Breast epithelium (tissue), 4 donors: ENCODE measurements around the gene ZNF23. TPM values are rescaled to one million over a fixed set of nuclear protein-coding genes. Genes with fewer than 3 reads are reported as not detected.
A peak's percentile ranks its signal among the peaks of the same experiment; 100 is the strongest.

Source experiments
- DNase-seq, 2 donors: peaks; one replicate each; pipeline ENCODE4 v3.0.0-alpha.2; 2019; ENCODE audit warnings: low spot score in 2 of 2
- H3K27ac ChIP-seq, 2 donors: fragments of 200-600 bp; sonication (generic) in 1 of 2; one replicate each; pipeline ENCODE4 v1.5.1; 2016 to 2019; ENCODE audit warnings: mild to moderate bottlenecking in 1 of 2
- H3K27me3 ChIP-seq, 2 donors: fragments of 200-600 bp; sonication (generic) in 1 of 2; one replicate each; pipeline versions ENCODE4 v1.5.1 to v1.6.0; 2017 to 2019; ENCODE audit warnings: control low read depth in 1 of 2, mild to moderate bottlenecking in 1 of 2
- H3K36me3 ChIP-seq: fragments of 200-600 bp; one replicate; pipeline ENCODE4 v1.5.1; 2019
- H3K4me1 ChIP-seq, 2 donors: fragments of 200-600 bp; sonication (generic); one replicate each; pipeline ENCODE4 v1.5.1; 2016 to 2019; ENCODE audit warnings: control low read depth in 1 of 2
- H3K4me3 ChIP-seq, 3 donors: fragments of 200-600 bp; sonication (generic); 1 replicate in 2 of 3; 2 replicates in 1 of 3; pipeline ENCODE4 v1.5.1; 2016 to 2019; ENCODE audit warnings: mild to moderate bottlenecking in 3 of 3, moderate library complexity in 2 of 3
- H3K9me3 ChIP-seq, 2 donors: fragments of 200-600 bp; sonication (generic) in 1 of 2; one replicate each; pipeline ENCODE4 v1.5.1; 2016 to 2019; ENCODE audit warnings: control low read depth in 1 of 2
- POLR2A ChIP-seq: fragments of 450-650 bp; IDR thresholded peaks from one replicate; pipeline ENCODE4 v1.6.1; 2016; ENCODE audit warnings: antibody characterized with exemption, mild to moderate bottlenecking, moderate library complexity
- POLR2AphosphoS5 ChIP-seq, 3 donors: sonication (generic); formaldehyde crosslinking; IDR thresholded peaks; one replicate each; pipeline ENCODE4 v1.6.1; 2017; ENCODE audit warnings: antibody characterized with exemption in 3 of 3
- intact Hi-C: fragments of 100-400 bp; cut with DNase I; formaldehyde crosslinking; loops from one replicate; pipeline ENCODE4 v1.15.1; 2023; ENCODE audit warnings: low total_unique reads
- total RNA-seq, 3 donors: library from RNA; depleted of rRNA; stranded (reverse); fragments of >200 nt; gene quantifications; one replicate each; pipeline ENCODE4 v1.1.0, GENCODE V29; 2016
- TF ChIP-seq, protein P1 (sequence below), 3 donors: fragments of 450-650 bp; IDR thresholded peaks; one replicate each; pipeline ENCODE4 v1.5.1; 2016 to 2017; ENCODE audit warnings: antibody characterized with exemption in 3 of 3, mild to moderate bottlenecking in 3 of 3, moderate library complexity in 3 of 3

Gene ZNF23
- total RNA-seq, 3 donors from 2014 or later: 9.8 to 16.8 (median 11.8) TPM

DNA sequence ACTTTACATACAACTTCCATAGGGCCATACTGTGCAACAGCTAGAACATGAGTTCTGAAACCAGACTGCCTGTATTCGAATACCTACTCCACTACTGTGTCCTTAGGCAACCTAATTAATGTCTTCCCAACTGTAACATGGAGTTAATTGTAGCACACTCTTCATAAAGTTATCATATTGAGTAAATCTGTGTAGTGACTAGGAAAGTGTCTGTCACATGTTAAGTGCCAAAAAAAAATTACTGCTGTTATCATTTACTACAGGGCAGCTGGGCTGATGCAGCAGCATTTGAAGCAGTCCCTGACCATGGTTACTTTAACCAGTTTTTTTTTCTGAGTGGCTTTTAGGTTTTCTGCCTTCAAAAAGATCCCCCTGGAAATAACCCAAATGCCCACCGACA lies 10.9 kb upstream of the ZNF23 start:
- intact Hi-C loops: loop anchor here (5.0 kb wide), 1 partner anchor 1594 kb away; no protein-coding TSS in a partner anchor
- no peaks in the 10 kb centered on the region for H3K9me3 ChIP-seq
- H3K4me3 ChIP-seq: no peak overlapping the region
- H3K4me1 ChIP-seq: no peaks in the 10 kb centered on the region
- H3K27ac ChIP-seq: no peak overlapping the region
- H3K27me3 ChIP-seq: no peaks in the 10 kb centered on the region
- no peaks in the 10 kb centered on the region for H3K36me3 ChIP-seq
- DNase-seq: no peak
- TF ChIP-seq, protein P1, sequence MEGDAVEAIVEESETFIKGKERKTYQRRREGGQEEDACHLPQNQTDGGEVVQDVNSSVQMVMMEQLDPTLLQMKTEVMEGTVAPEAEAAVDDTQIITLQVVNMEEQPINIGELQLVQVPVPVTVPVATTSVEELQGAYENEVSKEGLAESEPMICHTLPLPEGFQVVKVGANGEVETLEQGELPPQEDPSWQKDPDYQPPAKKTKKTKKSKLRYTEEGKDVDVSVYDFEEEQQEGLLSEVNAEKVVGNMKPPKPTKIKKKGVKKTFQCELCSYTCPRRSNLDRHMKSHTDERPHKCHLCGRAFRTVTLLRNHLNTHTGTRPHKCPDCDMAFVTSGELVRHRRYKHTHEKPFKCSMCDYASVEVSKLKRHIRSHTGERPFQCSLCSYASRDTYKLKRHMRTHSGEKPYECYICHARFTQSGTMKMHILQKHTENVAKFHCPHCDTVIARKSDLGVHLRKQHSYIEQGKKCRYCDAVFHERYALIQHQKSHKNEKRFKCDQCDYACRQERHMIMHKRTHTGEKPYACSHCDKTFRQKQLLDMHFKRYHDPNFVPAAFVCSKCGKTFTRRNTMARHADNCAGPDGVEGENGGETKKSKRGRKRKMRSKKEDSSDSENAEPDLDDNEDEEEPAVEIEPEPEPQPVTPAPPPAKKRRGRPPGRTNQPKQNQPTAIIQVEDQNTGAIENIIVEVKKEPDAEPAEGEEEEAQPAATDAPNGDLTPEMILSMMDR (IDR thresholded peaks at IDR 0.05): no peak
- no peak for TF ChIP-seq POLR2AphosphoS5 (IDR thresholded peaks at IDR 0.05)
- no peak for TF ChIP-seq POLR2A

GRCh38 chr16:71472051-71472450 lies 10.0 kb upstream of the ZNF23 start:
- no peaks in the 10 kb centered on the region for H3K27me3 ChIP-seq
- DNase-seq: no peak
- no peak overlapping the region for H3K4me3 ChIP-seq
- H3K4me1 ChIP-seq: no peaks in the 10 kb centered on the region
- intact Hi-C loops: loop anchor here (5.0 kb wide), 1 partner anchor 1595 kb away; no protein-coding TSS in a partner anchor
- no peak overlapping the region for H3K27ac ChIP-seq
- no peaks in the 10 kb centered on the region for H3K9me3 ChIP-seq
- no peak for TF ChIP-seq POLR2AphosphoS5 (IDR thresholded peaks at IDR 0.05)
- TF ChIP-seq, protein P1 (IDR thresholded peaks at IDR 0.05): no peak
- no peak for TF ChIP-seq POLR2A
- H3K36me3 ChIP-seq: no peaks in the 10 kb centered on the region

GRCh38 chr16:71467810-71468209 lies 5.8 kb upstream of the ZNF23 start:
- TF ChIP-seq POLR2A (no peak), POLR2AphosphoS5 (IDR thresholded peaks at IDR 0.05) (no peak)
- TF ChIP-seq, protein P1 (IDR thresholded peaks at IDR 0.05): no peak
- no peak for DNase-seq
- no peaks in the 10 kb centered on the region for H3K4me1 ChIP-seq

DNA sequence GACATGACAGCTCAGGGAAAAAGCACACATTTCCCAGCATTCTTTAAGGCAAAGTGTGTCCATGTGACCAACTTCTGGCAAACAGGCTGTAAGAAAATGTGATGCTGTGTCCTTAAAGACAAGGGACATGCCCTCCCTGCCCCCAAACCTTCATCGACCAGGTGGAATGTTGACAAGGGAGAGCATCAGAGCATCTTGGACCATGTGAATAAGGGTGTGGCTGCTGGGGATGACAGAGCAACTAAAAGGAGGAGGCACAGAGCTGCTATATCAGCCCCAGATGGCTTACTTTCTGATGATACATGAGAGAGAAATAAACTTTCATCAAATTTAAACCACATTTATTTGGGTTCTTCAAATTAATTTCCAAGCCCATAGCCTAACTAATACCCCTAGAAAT lies 2.2 kb upstream of the ZNF23 start:
- Histone ChIP-seq H3K27ac (no peak overlapping the region), H3K9me3 (no peaks in the 10 kb centered on the region), H3K36me3 (no peaks in the 10 kb centered on the region), H3K4me3 (no peak overlapping the region), H3K4me1 (no peaks in the 10 kb centered on the region), H3K27me3 (no peaks in the 10 kb centered on the region)
- intact Hi-C loops: no loop called here
- DNase-seq: no peak
- TF ChIP-seq, protein P1 (IDR thresholded peaks at IDR 0.05): no peak
- TF ChIP-seq POLR2A (no peak), POLR2AphosphoS5 (IDR thresholded peaks at IDR 0.05) (no peak)

More at GRCh38 chr16:71467810-71468209, 5.8 kb upstream of the ZNF23 start:
- Histone ChIP-seq H3K9me3 (no peaks in the 10 kb centered on the region), H3K4me3 (no peak overlapping the region), H3K27ac (no peak overlapping the region), H3K27me3 (no peaks in the 10 kb centered on the region), H3K36me3 (no peaks in the 10 kb centered on the region)
- intact Hi-C loops: no loop called here

DNA sequence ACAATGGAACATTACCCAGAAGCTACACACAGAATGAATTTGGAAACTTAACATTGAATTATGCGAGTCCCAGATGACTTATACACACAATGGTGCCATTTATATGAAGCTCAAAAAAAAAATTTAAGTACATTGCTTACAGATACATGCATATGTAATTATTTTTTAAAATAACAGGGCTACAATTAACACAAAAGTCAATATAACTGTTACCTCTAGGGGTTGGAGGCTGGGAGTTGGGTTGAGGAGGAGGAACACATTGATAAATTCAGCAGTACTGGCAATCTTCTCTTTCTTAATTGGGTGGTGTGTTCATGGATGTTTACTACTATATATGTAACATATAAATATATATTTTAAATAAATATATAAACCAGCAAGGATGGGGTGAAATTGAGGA lies 1.1 kb downstream of the ZNF23 start:
- Histone ChIP-seq H3K27me3 (no peaks in the 10 kb centered on the region), H3K36me3 (no peaks in the 10 kb centered on the region), H3K9me3 (peaks cover 0 to under 1% of the 10 kb centered on the region in 2 donors), H3K4me3 (peak overlapping the region in 2 of 3 donors; percentile 93 to 95), H3K27ac (no peak overlapping the region), H3K4me1 (no peaks in the 10 kb centered on the region)
- TF ChIP-seq, protein P1 (IDR thresholded peaks at IDR 0.05): no peak
- no peak for TF ChIP-seq POLR2A
- no peak for TF ChIP-seq POLR2AphosphoS5 (IDR thresholded peaks at IDR 0.05)
- intact Hi-C loops: no loop called here
- no peak for DNase-seq
